ENCODE measurements around the gene AGXT2. TPM values are rescaled to one million over a fixed set of nuclear protein-coding genes. Genes with fewer than 3 reads are reported as not detected.

The AGXT2 gene
- total RNA-seq, 4 donors from 2014 or later, result not detected

DNA sequence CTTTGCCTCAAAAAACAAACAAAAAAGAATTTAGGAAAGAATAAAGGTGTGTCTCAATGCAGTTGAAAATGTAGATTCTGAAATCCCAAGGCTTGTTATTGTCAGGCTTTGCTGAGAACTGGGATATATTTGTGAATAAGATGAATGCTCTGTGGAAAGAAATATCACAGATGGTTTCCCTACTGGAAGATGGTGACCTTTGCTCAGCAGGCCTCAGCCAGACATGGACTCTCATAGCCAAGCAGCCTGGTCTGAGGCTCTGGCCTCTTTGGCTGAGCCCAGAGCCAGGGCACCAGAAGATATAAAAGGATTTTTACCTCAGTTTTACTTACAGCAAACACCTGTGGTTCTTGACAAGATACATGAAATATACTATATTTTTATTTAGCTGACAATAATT is 37.1 kb downstream of the AGXT2 start:
- no peak overlapping the region for H3K27ac ChIP-seq
- TF ChIP-seq, protein P1, sequence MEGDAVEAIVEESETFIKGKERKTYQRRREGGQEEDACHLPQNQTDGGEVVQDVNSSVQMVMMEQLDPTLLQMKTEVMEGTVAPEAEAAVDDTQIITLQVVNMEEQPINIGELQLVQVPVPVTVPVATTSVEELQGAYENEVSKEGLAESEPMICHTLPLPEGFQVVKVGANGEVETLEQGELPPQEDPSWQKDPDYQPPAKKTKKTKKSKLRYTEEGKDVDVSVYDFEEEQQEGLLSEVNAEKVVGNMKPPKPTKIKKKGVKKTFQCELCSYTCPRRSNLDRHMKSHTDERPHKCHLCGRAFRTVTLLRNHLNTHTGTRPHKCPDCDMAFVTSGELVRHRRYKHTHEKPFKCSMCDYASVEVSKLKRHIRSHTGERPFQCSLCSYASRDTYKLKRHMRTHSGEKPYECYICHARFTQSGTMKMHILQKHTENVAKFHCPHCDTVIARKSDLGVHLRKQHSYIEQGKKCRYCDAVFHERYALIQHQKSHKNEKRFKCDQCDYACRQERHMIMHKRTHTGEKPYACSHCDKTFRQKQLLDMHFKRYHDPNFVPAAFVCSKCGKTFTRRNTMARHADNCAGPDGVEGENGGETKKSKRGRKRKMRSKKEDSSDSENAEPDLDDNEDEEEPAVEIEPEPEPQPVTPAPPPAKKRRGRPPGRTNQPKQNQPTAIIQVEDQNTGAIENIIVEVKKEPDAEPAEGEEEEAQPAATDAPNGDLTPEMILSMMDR (IDR thresholded peaks at IDR 0.05), result no peak
- TF ChIP-seq POLR2A (IDR thresholded peaks at IDR 0.05), result no peak

DNA sequence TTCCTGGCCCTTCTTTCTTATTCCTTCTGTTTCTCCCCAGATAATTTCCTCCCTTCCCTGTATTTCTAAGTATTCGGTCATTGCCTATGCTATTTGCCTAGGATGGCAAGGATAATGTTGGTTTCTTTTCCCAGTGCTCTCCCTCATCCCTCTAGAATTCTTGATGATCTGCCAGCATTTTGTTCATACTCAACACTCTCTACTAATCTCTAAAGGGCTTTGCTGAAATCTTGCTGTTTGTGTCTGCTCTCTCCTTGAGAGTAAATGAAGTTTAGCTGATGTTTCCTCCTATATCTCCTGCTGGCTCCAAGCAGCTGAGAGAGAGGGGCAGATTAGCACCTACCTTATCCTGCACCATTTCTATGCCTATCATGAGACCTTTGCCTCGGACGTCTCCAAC is 38.1 kb downstream of the AGXT2 start:
- H3K9me3 ChIP-seq, result no peaks in the 10 kb centered on the region
- H3K27ac ChIP-seq, result no peak overlapping the region
- no peak overlapping the region for H3K4me3 ChIP-seq
- H3K4me1 ChIP-seq, result no peaks in the 10 kb centered on the region
- intact Hi-C loops (cut with DNase I), result no loop called here
- TF ChIP-seq, protein P1 (IDR thresholded peaks at IDR 0.05), result no peak
- TF ChIP-seq POLR2A (IDR thresholded peaks at IDR 0.05), result no peak
- no peaks in the 10 kb centered on the region for H3K36me3 ChIP-seq
- DNase-seq, result no peak
- WGBS, 2 donors, result 70 to 84% methylated on average over 3 of the region's 3 CpGs
- H3K27me3 ChIP-seq, result peaks cover 0 to 10% (median 0%) of the 10 kb centered on the region in 4 donors

More for the DNA sequence above, 37.1 kb downstream of the AGXT2 start:
- H3K4me3 ChIP-seq, result no peak overlapping the region
- no peak for DNase-seq
- H3K27me3 ChIP-seq, result no peaks in the 10 kb centered on the region
- intact Hi-C loops (cut with DNase I), result no loop called here
- no peaks in the 10 kb centered on the region for H3K4me1 ChIP-seq
- no peaks in the 10 kb centered on the region for H3K9me3 ChIP-seq
- no peaks in the 10 kb centered on the region for H3K36me3 ChIP-seq

DNA sequence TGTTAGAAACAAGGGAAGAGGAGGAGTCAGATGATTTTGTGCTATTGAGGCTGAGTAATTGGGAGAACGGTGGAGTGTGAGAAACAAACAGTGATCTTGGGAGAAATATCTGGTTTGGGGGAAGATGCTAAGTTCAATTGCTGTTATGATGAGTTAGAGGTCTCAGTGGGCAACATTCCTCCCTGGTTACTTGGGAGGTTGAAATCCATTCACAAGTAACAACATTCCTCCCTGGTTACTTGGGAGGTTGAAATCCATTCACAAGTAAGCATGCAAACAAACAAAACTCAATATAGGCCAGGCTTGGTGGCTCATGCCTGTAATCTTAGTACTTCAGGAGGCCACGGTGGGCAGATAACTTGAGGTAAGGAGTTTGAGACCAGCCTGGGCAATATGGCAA is 38.7 kb downstream of the AGXT2 start:
- TF ChIP-seq, protein P1 (IDR thresholded peaks at IDR 0.05), result no peak
- no peak for TF ChIP-seq POLR2A (IDR thresholded peaks at IDR 0.05)
- intact Hi-C loops (cut with DNase I), result no loop called here

DNA sequence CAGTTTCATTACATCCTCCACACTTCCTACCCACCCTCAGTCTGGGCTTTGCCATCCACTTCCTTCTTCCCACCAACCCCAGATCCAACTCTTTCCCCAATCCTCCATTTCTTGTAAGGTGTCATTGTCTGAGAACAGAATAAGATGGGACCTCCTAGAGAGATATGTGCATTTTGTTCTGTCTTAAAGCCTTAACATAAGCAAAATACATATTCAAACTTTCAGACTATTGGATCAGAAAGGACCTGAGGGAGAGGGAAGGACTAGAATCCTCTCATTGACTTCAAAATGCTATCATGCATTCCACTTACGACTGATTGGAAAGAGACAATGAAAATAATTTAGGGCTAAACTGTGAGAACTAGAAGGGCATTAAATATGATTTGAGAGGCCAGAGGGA is 43.0 kb downstream of the AGXT2 start:
- Histone ChIP-seq H3K9me3 (no peaks in the 10 kb centered on the region), H3K4me1 (no peaks in the 10 kb centered on the region), H3K4me3 (no peak overlapping the region), H3K27ac (no peak overlapping the region), H3K36me3 (no peaks in the 10 kb centered on the region), H3K27me3 (peaks cover 0 to 34% (median 0%) of the 10 kb centered on the region in 4 donors)
- intact Hi-C loops (cut with DNase I), result no loop called here
- no peak for TF ChIP-seq POLR2A (IDR thresholded peaks at IDR 0.05)
- TF ChIP-seq, protein P1 (IDR thresholded peaks at IDR 0.05), result no peak
- WGBS, 2 donors, result 69 to 87% methylated on average over 1 of the region's 1 CpG
- DNase-seq, result no peak

More for the DNA sequence above, 38.7 kb downstream of the AGXT2 start:
- Histone ChIP-seq H3K27me3 (peaks cover 0 to 16% (median 0%) of the 10 kb centered on the region in 4 donors), H3K9me3 (no peaks in the 10 kb centered on the region), H3K36me3 (no peaks in the 10 kb centered on the region), H3K27ac (no peak overlapping the region), H3K4me3 (no peak overlapping the region), H3K4me1 (no peaks in the 10 kb centered on the region)
- 67 to 79% methylated on average over 1 to 2 of the region's 2 CpGs for WGBS, 2 donors
- DNase-seq, result no peak

DNA sequence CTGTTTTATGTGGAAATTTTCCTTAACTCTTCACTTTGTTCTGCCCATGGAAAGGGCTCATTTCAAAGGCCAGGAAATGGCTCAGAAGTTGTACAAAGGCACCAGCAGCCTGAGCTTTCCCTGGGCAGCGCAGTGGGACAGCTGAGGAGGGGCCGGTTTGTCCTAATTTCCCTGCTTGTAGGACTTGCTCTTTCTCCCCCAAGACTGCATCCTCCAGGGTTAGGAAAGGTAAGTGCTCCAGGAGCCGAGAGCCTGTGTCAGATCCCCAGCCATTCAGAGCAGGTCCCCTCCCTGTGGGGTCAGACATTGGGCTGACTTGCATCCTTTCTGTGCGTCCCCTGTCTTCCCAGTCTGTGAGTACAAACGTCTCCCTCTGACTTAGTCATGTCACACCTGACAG is 43.5 kb downstream of the AGXT2 start:
- TF ChIP-seq POLR2A (IDR thresholded peaks at IDR 0.05), result no peak
- TF ChIP-seq, protein P1 (IDR thresholded peaks at IDR 0.05), result no peak
- no peaks in the 10 kb centered on the region for H3K9me3 ChIP-seq
- 38 to 81% methylated on average over 3 to 5 of the region's 5 CpGs for WGBS, 2 donors
- no peaks in the 10 kb centered on the region for H3K36me3 ChIP-seq
- H3K27ac ChIP-seq, result no peak overlapping the region
- no peak for DNase-seq
- H3K4me3 ChIP-seq, result no peak overlapping the region
- no peaks in the 10 kb centered on the region for H3K4me1 ChIP-seq
- peaks cover 0 to 34% (median 0%) of the 10 kb centered on the region in 4 donors for H3K27me3 ChIP-seq
- intact Hi-C loops (cut with DNase I), result no loop called here

All from esophagus squamous epithelium (tissue), 5 donors.